Tracheal epithelial cell (primary cell): ENCODE results near the gene FAM124A. TPM values are rescaled to one million over a fixed set of nuclear protein-coding genes. Genes with fewer than 3 reads are reported as not detected.

Experiments used
- total RNA-seq: library from RNA; depleted of rRNA; stranded (reverse); fragments of >200 nt; gene quantifications from 2 replicates; pipeline ENCODE4 v1.2.1, GENCODE V29; 2014

FAM124A gene, protein sequence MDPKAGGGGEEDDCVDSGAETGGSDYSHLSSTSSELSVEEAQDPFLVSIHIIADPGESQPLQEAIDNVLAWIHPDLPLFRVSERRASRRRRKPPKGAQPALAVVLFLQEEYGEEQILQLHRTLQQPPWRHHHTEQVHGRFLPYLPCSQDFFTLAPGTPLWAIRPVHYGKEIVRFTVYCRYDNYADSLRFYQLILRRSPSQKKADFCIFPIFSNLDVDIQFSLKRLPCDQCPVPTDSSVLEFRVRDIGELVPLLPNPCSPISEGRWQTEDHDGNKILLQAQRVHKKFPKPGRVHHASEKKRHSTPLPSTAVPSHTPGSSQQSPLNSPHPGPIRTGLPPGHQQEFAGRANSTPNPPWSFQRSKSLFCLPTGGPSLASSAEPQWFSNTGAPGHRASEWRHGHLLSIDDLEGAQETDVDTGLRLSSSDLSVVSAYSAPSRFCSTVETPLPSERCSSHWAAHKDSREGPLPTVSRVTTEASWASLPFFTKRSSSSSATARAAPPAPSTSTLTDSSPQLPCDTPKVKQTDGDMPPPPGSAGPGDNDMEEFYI
- not detected in 2 replicates for total RNA-seq

DNA sequence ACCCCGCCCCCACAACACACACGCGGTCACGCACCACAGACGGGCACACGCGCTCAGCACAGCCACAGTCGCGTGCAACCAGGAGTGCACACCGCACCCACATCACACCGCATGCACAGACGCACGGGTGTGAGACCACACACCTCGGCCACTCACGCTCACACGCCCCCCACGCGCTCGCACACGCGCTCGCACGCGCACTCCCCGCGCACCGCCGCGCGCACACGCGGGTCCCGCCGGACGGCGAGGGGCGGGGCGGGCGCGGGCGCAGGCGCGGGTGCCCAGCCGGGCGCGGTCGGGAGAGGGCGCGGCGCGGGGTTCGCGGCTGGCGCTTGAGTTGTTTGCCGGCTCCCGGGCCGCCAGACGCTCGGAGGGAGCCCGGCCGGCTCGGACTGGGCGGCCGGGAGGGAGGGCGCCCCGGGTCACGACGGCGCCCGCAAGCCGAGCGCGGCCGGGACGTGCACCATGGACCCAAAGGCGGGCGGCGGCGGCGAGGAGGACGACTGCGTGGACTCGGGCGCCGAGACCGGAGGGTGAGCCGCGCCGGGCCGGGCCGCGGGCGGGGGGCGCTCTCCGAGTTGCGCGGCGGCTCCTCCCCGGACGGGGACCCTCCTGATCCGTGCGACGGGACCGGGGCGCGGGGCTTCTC lies at the start of gene FAM124A:
TSS of gene FAM124A (plus strand) at position 362 of the 649 bp plus-strand sequence. CDS start at position 466, 104 bp downstream.

Other genes with a start within 250 kb of the FAM124A start
- not detected in 2 replicates for gene C13orf42, start 111.1 kb upstream of the FAM124A start, total RNA-seq
- gene SERPINE3, start 117.3 kb downstream of the FAM124A start, total RNA-seq, result not detected in 2 replicates
- gene INTS6, start 230.6 kb downstream of the FAM124A start, total RNA-seq, result 47.5 and 68.2 TPM in 2 replicates